Measurements from ENCODE around the gene PTTG1IP2. TPM values are rescaled to one million over a fixed set of nuclear protein-coding genes. Genes with fewer than 3 reads are reported as not detected.

The PTTG1IP2 gene
- total RNA-seq, 1 donor from 2014 or later = not detected

DNA sequence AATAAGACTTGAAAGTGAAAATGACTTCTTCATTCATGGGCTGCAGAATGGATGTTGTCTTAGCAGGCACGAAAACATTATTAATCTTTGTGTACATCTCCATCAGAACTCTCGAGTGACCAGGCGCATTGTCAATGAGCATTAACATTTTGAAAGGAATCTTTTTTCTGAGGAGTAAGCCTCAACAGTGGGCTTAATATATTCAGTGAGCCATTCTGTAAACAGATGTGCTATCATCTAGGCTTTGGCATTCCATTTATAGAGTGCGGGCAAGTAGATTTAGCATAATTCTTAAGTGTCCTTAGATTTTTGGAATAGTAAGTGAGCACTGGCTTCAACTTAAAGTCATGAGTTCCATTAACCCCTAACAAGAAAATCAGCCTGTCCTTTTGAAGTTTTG lies 33.1 kb downstream of the PTTG1IP2 start:
- no peaks in the 10 kb centered on the region for H3K27me3 Mint-ChIP-seq (ENCODE audit: low read depth)
- DNase-seq (ENCODE audit: low spot score in 2 of 2, unreplicated experiment in 2 of 2) = no peak
- H3K27ac Mint-ChIP-seq = no peak overlapping the region
- no peaks in the 10 kb centered on the region for H3K9me3 Mint-ChIP-seq
- no peak overlapping the region for H3K4me3 Mint-ChIP-seq
- TF ChIP-seq, protein P1, sequence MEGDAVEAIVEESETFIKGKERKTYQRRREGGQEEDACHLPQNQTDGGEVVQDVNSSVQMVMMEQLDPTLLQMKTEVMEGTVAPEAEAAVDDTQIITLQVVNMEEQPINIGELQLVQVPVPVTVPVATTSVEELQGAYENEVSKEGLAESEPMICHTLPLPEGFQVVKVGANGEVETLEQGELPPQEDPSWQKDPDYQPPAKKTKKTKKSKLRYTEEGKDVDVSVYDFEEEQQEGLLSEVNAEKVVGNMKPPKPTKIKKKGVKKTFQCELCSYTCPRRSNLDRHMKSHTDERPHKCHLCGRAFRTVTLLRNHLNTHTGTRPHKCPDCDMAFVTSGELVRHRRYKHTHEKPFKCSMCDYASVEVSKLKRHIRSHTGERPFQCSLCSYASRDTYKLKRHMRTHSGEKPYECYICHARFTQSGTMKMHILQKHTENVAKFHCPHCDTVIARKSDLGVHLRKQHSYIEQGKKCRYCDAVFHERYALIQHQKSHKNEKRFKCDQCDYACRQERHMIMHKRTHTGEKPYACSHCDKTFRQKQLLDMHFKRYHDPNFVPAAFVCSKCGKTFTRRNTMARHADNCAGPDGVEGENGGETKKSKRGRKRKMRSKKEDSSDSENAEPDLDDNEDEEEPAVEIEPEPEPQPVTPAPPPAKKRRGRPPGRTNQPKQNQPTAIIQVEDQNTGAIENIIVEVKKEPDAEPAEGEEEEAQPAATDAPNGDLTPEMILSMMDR (IDR thresholded peaks at IDR 0.05; ENCODE audit: unreplicated experiment) = no peak
- H3K4me1 Mint-ChIP-seq = no peaks in the 10 kb centered on the region
- H3K36me3 Mint-ChIP-seq = no peaks in the 10 kb centered on the region

DNA sequence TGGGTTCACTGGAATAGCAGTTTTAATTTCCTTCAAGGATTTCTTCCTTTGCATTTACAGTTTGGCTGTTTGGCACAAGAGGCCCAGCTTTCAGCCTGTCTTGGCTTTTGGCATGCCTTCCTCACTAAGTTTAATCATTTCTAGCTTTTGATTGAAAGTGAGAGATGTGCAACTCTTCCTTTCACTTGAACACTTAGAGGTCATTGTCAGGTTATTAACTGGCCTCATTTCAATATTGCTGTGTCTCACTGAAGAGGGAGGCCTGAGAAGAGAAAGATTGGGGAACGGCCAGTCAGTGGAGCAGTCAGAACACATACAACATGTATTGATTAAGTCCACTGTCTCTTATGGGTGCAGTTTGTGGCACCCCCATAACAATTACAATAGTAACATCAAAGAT lies 33.9 kb downstream of the PTTG1IP2 start:
- no peaks in the 10 kb centered on the region for H3K9me3 Mint-ChIP-seq
- H3K27ac Mint-ChIP-seq = no peak overlapping the region
- H3K4me3 Mint-ChIP-seq = no peak overlapping the region
- no peaks in the 10 kb centered on the region for H3K27me3 Mint-ChIP-seq (ENCODE audit: low read depth)
- H3K4me1 Mint-ChIP-seq = no peaks in the 10 kb centered on the region
- no peaks in the 10 kb centered on the region for H3K36me3 Mint-ChIP-seq
- TF ChIP-seq, protein P1 (IDR thresholded peaks at IDR 0.05; ENCODE audit: unreplicated experiment) = no peak
- DNase-seq (ENCODE audit: low spot score in 2 of 2, unreplicated experiment in 2 of 2) = no peak

DNA sequence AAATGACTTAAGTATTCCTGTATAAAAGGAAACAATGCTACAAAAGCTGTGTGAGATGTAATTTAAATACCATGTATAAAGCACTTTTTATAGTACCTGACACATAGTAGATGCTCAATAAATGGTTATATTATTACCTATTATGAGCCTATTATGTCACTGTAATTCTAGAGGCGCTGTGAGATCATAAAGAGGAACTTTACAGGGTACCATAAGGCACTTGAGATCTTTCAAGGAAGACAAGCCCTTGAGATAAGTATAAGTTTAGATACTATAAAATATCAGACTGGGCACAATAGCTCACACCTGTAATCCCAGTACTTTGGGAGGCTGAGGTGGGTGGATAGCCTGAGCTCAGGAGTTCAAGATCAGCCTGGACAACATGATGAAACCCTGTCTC lies 38.3 kb downstream of the PTTG1IP2 start:
- Mint-ChIP-seq H3K27ac (no peak overlapping the region), H3K4me1 (no peaks in the 10 kb centered on the region), H3K27me3 (ENCODE audit: low read depth) (peaks cover 4% of the 10 kb centered on the region), H3K4me3 (no peak overlapping the region), H3K9me3 (no peaks in the 10 kb centered on the region), H3K36me3 (no peaks in the 10 kb centered on the region)
- DNase-seq (ENCODE audit: low spot score in 2 of 2, unreplicated experiment in 2 of 2) = no peak
- TF ChIP-seq, protein P1 (IDR thresholded peaks at IDR 0.05; ENCODE audit: unreplicated experiment) = no peak

DNA sequence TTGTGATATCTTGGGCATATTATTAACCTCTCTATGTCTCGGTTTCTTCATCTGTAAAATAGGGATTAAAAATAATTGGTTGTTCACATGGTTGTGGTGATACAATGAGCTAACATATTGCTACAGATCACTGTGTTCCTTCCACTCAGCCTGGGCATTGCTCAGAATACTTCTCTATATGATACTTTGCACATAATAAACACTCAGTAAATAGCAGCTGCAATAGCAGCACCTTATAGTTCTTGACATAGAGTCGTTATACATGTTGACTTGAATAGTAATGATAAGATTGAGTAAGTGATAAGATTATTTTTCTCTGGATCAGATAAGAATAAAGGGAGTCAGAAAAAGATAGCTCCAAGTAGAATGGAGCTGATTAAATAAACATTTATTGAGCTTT lies 42.3 kb downstream of the PTTG1IP2 start:
- no peak overlapping the region for H3K27ac Mint-ChIP-seq
- H3K4me1 Mint-ChIP-seq = no peaks in the 10 kb centered on the region
- no peak overlapping the region for H3K4me3 Mint-ChIP-seq
- no peaks in the 10 kb centered on the region for H3K36me3 Mint-ChIP-seq
- peaks cover 4% of the 10 kb centered on the region for H3K27me3 Mint-ChIP-seq (ENCODE audit: low read depth)
- H3K9me3 Mint-ChIP-seq = no peaks in the 10 kb centered on the region
- DNase-seq (ENCODE audit: low spot score in 2 of 2, unreplicated experiment in 2 of 2) = no peak
- TF ChIP-seq, protein P1 (IDR thresholded peaks at IDR 0.05; ENCODE audit: unreplicated experiment) = no peak

DNA sequence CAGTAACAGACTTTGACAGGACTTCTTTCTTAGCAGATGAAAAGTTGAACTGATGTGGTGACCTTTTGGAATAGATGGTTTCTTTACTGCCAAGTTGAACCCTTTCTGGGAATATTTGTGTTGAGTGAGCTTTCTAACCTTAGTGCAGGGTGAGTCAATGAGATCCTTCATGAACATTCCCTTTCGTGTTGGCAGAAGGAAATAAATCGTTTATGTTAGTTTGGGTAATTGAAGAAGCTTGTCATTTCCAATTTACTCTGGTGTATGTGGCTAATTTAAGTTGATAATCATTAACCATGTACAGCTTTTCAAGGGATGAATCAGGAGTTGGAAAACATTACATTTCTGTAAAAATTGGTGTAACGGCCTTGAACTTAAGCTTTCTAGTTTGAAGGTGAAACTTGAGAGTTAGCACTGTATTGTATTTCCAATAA lies 43.4 kb downstream of the PTTG1IP2 start:
- H3K4me1 Mint-ChIP-seq = no peaks in the 10 kb centered on the region
- TF ChIP-seq, protein P1 (IDR thresholded peaks at IDR 0.05; ENCODE audit: unreplicated experiment) = no peak
- DNase-seq (ENCODE audit: low spot score in 2 of 2, unreplicated experiment in 2 of 2) = no peak
- no peaks in the 10 kb centered on the region for H3K36me3 Mint-ChIP-seq
- no peaks in the 10 kb centered on the region for H3K9me3 Mint-ChIP-seq
- peaks cover 4% of the 10 kb centered on the region for H3K27me3 Mint-ChIP-seq (ENCODE audit: low read depth)
- no peak overlapping the region for H3K27ac Mint-ChIP-seq
- no peak overlapping the region for H3K4me3 Mint-ChIP-seq

DNA sequence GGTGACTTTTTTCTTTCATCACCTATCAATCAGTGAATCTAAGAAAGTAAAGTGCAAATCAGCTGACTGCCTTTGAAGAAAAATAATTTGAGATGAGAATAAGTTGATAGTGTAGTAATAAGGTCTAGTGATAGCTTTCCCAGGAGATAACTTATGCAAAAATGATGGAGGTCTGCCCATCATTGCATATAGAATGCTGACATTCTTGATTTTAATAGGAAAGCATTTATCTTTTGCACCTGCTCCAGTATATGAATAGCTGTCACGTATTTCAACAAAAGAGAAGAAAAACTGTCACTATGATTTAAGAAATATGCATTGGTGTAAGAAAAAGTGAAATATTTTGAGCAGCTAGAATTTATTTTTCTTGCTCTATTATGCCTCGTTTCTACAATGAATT lies 46.8 kb downstream of the PTTG1IP2 start:
- no peaks in the 10 kb centered on the region for H3K9me3 Mint-ChIP-seq

More for the DNA sequence above, 46.8 kb downstream of the PTTG1IP2 start:
- TF ChIP-seq, protein P1 (IDR thresholded peaks at IDR 0.05; ENCODE audit: unreplicated experiment) = no peak
- no peak overlapping the region for H3K4me3 Mint-ChIP-seq
- DNase-seq (ENCODE audit: low spot score in 2 of 2, unreplicated experiment in 2 of 2) = no peak
- H3K4me1 Mint-ChIP-seq = no peaks in the 10 kb centered on the region
- no peaks in the 10 kb centered on the region for H3K36me3 Mint-ChIP-seq
- H3K27ac Mint-ChIP-seq = no peak overlapping the region
- H3K27me3 Mint-ChIP-seq (ENCODE audit: low read depth) = no peaks in the 10 kb centered on the region
